Mesenchymal stem cell (in vitro differentiated cells and primary cell): ENCODE results near the gene CCDC14. TPM values are rescaled to one million over a fixed set of nuclear protein-coding genes. Genes with fewer than 3 reads are reported as not detected.
"Not testable (repeated sequence)": the region's sequence is repeated elsewhere in the genome, so short reads cannot be mapped to it uniquely, and the experiment has no call there.

ENCODE experiments used
- DNase-seq: peaks from one replicate; pipeline ENCODE4 v3.0.0-alpha.2; 2013
- H2AFZ ChIP-seq: one replicate; pipeline ENCODE4 v1.6.1; 2013; ENCODE audit warnings: low read depth, mild to moderate bottlenecking, control low read depth, inconsistent platforms, low read length, moderate library complexity
- H2AK5ac ChIP-seq: 2 replicates; pipeline ENCODE4 v1.6.1; 2013; ENCODE audit warnings: low read length, moderate library complexity, mild to moderate bottlenecking, inconsistent platforms; ENCODE audit not compliant: severe bottlenecking
- H2BK120ac ChIP-seq: one replicate; pipeline ENCODE4 v1.6.1; 2013; ENCODE audit warnings: low read depth, mild to moderate bottlenecking, inconsistent platforms, low read length, moderate library complexity
- H2BK12ac ChIP-seq, 2 experiments: one replicate each; pipeline ENCODE4 v1.6.1; 2013; ENCODE audit warnings: inconsistent platforms in 2 of 2, low read length in 2 of 2, mild to moderate bottlenecking in 2 of 2, moderate library complexity in 2 of 2, control low read depth in 1 of 2
- H2BK15ac ChIP-seq: one replicate; pipeline ENCODE4 v1.6.1; 2013; ENCODE audit warnings: mild to moderate bottlenecking, low read depth, inconsistent platforms; ENCODE audit not compliant: poor library complexity, severe bottlenecking
- H2BK5ac ChIP-seq: 2 replicates; pipeline ENCODE4 v1.6.1; 2013; ENCODE audit warnings: low read depth, mild to moderate bottlenecking, low read length, control low read depth, inconsistent platforms; ENCODE audit not compliant: poor library complexity, severe bottlenecking
- H3K14ac ChIP-seq, 2 experiments: one replicate each; pipeline ENCODE4 v1.6.1; 2013; ENCODE audit warnings: inconsistent platforms in 2 of 2, low read length in 2 of 2, control low read depth in 1 of 2, mild to moderate bottlenecking in 1 of 2, moderate library complexity in 1 of 2
- H3K18ac ChIP-seq, 2 experiments: one replicate each; pipeline ENCODE4 v1.6.1; 2013; ENCODE audit warnings: inconsistent platforms in 2 of 2, low read length in 2 of 2, control low read depth in 1 of 2, low read depth in 1 of 2, mild to moderate bottlenecking in 1 of 2
- H3K23ac ChIP-seq, 2 experiments: one replicate each; pipeline ENCODE4 v1.6.1; 2013; ENCODE audit warnings: inconsistent platforms in 2 of 2, low read length in 2 of 2, mild to moderate bottlenecking in 2 of 2, moderate library complexity in 2 of 2, control low read depth in 1 of 2
- H3K27ac ChIP-seq: 2 replicates; pipeline ENCODE4 v1.5.1; 2013; ENCODE audit warnings: mild to moderate bottlenecking, moderate library complexity, low read length, control low read depth, inconsistent platforms; ENCODE audit not compliant: poor library complexity, severe bottlenecking
- H3K27me3 ChIP-seq, 2 experiments: 2 replicates each; pipeline versions ENCODE4 v1.6.1 to v1.7.0; 2013; ENCODE audit warnings: low read length in 2 of 2, mild to moderate bottlenecking in 2 of 2, moderate library complexity in 2 of 2, control low read depth in 1 of 2, inconsistent platforms in 1 of 2; ENCODE audit not compliant: control insufficient read depth in 1 of 2, insufficient read depth in 1 of 2
- H3K36me3 ChIP-seq, 2 experiments: 2 replicates each; pipeline versions ENCODE4 v1.6.1 to v1.7.0; 2013; ENCODE audit warnings: low read length in 2 of 2, control low read depth in 1 of 2, inconsistent platforms in 1 of 2, low read depth in 1 of 2, mild to moderate bottlenecking in 1 of 2; ENCODE audit not compliant: insufficient read depth in 2 of 2, control insufficient read depth in 1 of 2
- H3K4ac ChIP-seq, 2 experiments: one replicate each; pipeline ENCODE4 v1.6.1; 2013; ENCODE audit warnings: inconsistent platforms in 2 of 2, low read length in 2 of 2, mild to moderate bottlenecking in 2 of 2, moderate library complexity in 2 of 2, control low read depth in 1 of 2, low read depth in 1 of 2
- H3K4me1 ChIP-seq: 2 replicates; pipeline ENCODE4 v1.6.1; 2013; ENCODE audit warnings: low read depth, low read length, control low read depth; ENCODE audit not compliant: control insufficient read depth, insufficient read depth
- H3K4me2 ChIP-seq: 2 replicates; pipeline ENCODE4 v1.6.1; 2013; ENCODE audit warnings: low read length, mild to moderate bottlenecking, inconsistent platforms; ENCODE audit not compliant: poor library complexity, severe bottlenecking
- H3K4me3 ChIP-seq, 2 experiments: 2 replicates each; pipeline versions ENCODE4 v1.5.1 to v1.7.0; 2013; ENCODE audit warnings: low read length in 2 of 2, mild to moderate bottlenecking in 2 of 2, control low read depth in 1 of 2, low read depth in 1 of 2; ENCODE audit not compliant: insufficient read depth in 1 of 2
- H3K79me1 ChIP-seq: replicated peaks from 2 replicates; pipeline ENCODE4 v1.6.1; 2013; ENCODE audit warnings: mild to moderate bottlenecking, control low read depth, low read length, inconsistent platforms; ENCODE audit not compliant: poor library complexity, severe bottlenecking
- H3K9ac ChIP-seq: 2 replicates; pipeline ENCODE4 v1.7.0; 2013; ENCODE audit warnings: mild to moderate bottlenecking, low read length, moderate library complexity
- H3K9me3 ChIP-seq: 2 replicates; pipeline ENCODE4 v1.7.0; 2013; ENCODE audit warnings: mild to moderate bottlenecking, low read length; ENCODE audit not compliant: control insufficient read depth
- H4K8ac ChIP-seq: one replicate; pipeline ENCODE4 v1.6.1; 2013; ENCODE audit warnings: inconsistent platforms, mild to moderate bottlenecking, low read length, moderate library complexity
- H4K91ac ChIP-seq: one replicate; pipeline ENCODE4 v1.6.1; 2013; ENCODE audit warnings: mild to moderate bottlenecking, low read length, inconsistent platforms
- WGBS: methylation state at CpG from one replicate; pipeline ENCODE4 v1.1.7; 2013; ENCODE audit warnings: mixed read lengths; 5-methylcytosine and 5-hydroxymethylcytosine counted together
- polyA plus RNA-seq, 2 experiments: library from polyadenylated mRNA; stranded (reverse); fragments of 200-250 nt; gene quantifications; one replicate each; pipeline ENCODE4 v1.2.3, GENCODE V29; 2013

CCDC14 gene
- 27.9 TPM for polyA plus RNA-seq (2013, experiment 1 of 2)
- 27.6 TPM for polyA plus RNA-seq (2013, experiment 2 of 2)

DNA sequence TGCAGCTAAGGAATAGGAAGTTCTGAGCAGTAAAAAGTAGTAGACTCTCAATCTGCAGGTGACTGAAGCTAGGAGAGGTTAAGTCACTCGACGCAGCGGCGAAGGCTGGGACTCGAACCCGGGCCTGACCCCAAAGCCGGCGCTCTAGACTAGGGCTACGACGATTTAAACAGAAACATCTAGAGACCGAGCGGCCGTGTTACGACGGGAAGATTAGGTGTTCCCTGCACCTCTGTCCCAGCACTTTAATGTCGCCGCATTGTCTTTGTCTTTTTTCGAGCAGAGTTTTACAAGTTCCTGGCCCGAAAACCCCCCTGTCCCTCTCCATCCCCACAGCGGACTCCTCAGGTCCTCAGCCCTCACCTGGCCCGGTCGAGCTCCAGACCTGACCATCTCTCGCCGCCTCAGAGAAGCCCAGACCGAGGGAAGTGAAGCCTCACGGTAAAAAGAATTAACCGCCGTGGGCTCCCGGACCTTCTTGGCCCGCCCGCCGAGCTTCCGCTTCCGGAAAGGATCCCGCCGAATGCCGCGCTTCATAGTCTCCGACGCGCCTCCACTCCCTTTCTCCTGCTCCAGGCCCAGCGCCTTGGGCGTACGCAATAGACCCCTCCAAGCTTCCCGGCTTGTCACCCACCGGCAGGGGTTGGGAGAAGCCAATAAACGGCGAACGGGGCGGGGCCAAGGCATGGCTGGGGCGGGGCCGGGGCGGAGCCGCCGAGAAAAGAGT lies at the start of gene CCDC14:
Gene CCDC14, minus strand, starts transcription at position 449 of the 727 bp plus-strand sequence. Its CDS starts 56 bp downstream, at position 393.
- peaks cover 2% of the 10 kb centered on the region for H3K4me1 ChIP-seq
- peak within 1 kb of the TSS; percentile 86 for H2BK5ac ChIP-seq
- H3K27ac ChIP-seq = peak within 1 kb of the TSS; percentile 95
- H4K91ac ChIP-seq = peak within 1 kb of the TSS; percentile 97
- H2BK120ac ChIP-seq = peak within 1 kb of the TSS; percentile 8
- peak within 1 kb of the TSS; percentile 98 for H4K8ac ChIP-seq
- H3K23ac ChIP-seq = no peak within 1 kb of the TSS
- peak within 1 kb of the TSS; percentile 84 to 98 for H3K4me3 ChIP-seq
- H3K9me3 ChIP-seq = no peaks in the 10 kb centered on the region
- peak within 1 kb of the TSS; percentile 83 for H2BK15ac ChIP-seq
- H2AFZ ChIP-seq = peak within 1 kb of the TSS; percentile 54
- peaks cover 0 to 4% of the 10 kb centered on the region in 2 experiments for H3K27me3 ChIP-seq
- no peak within 1 kb of the TSS for H2BK12ac ChIP-seq
- under 1% methylated on average over 55 of the region's 55 CpGs for WGBS
- H3K9ac ChIP-seq = peak within 1 kb of the TSS; percentile 99
- no peaks in the 10 kb centered on the region for H3K79me1 ChIP-seq
- peak within 1 kb of the TSS; percentile 93 for H3K4me2 ChIP-seq
- peak within 1 kb of the TSS; percentile 13 to 87 for H3K18ac ChIP-seq
- peak; percentile 98 for DNase-seq
- H3K36me3 ChIP-seq = peaks cover 0 to 3% of the 10 kb centered on the region in 2 experiments
- peak within 1 kb of the TSS; percentile 22 to 64 for H3K4ac ChIP-seq
- H2AK5ac ChIP-seq = no peak within 1 kb of the TSS
- no peak within 1 kb of the TSS for H3K14ac ChIP-seq

GRCh38 chr3:124008321-124008720 lies 47.3 kb upstream of the CCDC14 start:
- not testable (repeated sequence) for H3K27ac ChIP-seq, H3K36me3 ChIP-seq, H2AK5ac ChIP-seq, H3K4ac ChIP-seq, H3K9me3 ChIP-seq, H2BK15ac ChIP-seq, DNase-seq, H3K4me2 ChIP-seq, H3K4me3 ChIP-seq, H3K79me1 ChIP-seq, H3K18ac ChIP-seq, H3K14ac ChIP-seq, H2BK12ac ChIP-seq, H2BK120ac ChIP-seq, H4K91ac ChIP-seq, H2BK5ac ChIP-seq, H4K8ac ChIP-seq, H3K23ac ChIP-seq, H3K9ac ChIP-seq, H3K4me1 ChIP-seq, H2AFZ ChIP-seq
- H3K27me3 ChIP-seq = peaks cover 13 to 27% of the 10 kb centered on the region in 2 experiments
- WGBS = no CpG with 5 or more reads among the region's 1 CpG

DNA sequence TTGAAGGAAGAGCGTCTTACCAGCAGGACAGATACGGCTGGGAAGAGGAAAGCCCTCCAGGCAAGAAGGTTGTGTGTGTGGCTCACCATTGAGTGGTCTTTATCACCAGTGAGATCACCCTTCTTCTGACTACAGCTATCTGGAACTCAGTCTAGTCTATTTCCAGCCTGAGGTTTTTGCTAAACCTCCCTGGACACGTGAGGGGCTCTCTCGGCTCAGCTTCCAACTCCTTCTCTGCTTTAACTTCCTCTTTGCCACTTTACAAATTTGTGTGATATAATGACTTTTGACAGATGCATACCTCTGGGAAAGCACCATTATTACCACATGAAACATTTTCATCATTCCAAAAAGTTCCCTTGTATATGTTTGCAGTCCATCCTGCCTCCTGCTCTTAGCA lies 46.2 kb upstream of the CCDC14 start:
- no peak overlapping the region for H2BK120ac ChIP-seq
- no peak overlapping the region for H3K4me2 ChIP-seq
- H3K14ac ChIP-seq = no peak overlapping the region
- H3K9ac ChIP-seq = no peak overlapping the region
- no peaks in the 10 kb centered on the region for H3K4me1 ChIP-seq
- no peak overlapping the region for H3K18ac ChIP-seq
- H2BK5ac ChIP-seq = no peak overlapping the region
- no peak overlapping the region for H2BK15ac ChIP-seq
- no peak overlapping the region for H2BK12ac ChIP-seq
- no peak overlapping the region for H3K4me3 ChIP-seq
- no peak overlapping the region for H3K4ac ChIP-seq
- no peak overlapping the region for H3K23ac ChIP-seq
- H3K27ac ChIP-seq = no peak overlapping the region
- WGBS = 73% methylated on average over 4 of the region's 4 CpGs
- no peak overlapping the region for H4K8ac ChIP-seq
- H3K9me3 ChIP-seq = no peaks in the 10 kb centered on the region
- H2AK5ac ChIP-seq = no peak overlapping the region
- no peak overlapping the region for H4K91ac ChIP-seq
- DNase-seq = no peak
- H3K27me3 ChIP-seq = peaks cover 13 to 27% of the 10 kb centered on the region in 2 experiments
- no peaks in the 10 kb centered on the region for H3K36me3 ChIP-seq
- no peaks in the 10 kb centered on the region for H3K79me1 ChIP-seq
- no peak overlapping the region for H2AFZ ChIP-seq

GRCh38 chr3:124002405-124003079 lies 41.5 kb upstream of the CCDC14 start:
- not testable (repeated sequence) for DNase-seq, H3K4me3 ChIP-seq

More at GRCh38 chr3:124002405-124003079, 41.5 kb upstream of the CCDC14 start:
- H4K91ac ChIP-seq, H2BK12ac ChIP-seq, H2AFZ ChIP-seq, H2AK5ac ChIP-seq, H3K23ac ChIP-seq, H2BK5ac ChIP-seq, H2BK120ac ChIP-seq, H3K79me1 ChIP-seq, H3K9me3 ChIP-seq, H4K8ac ChIP-seq, H3K4me2 ChIP-seq, H3K9ac ChIP-seq, H2BK15ac ChIP-seq, H3K36me3 ChIP-seq, H3K14ac ChIP-seq, H3K18ac ChIP-seq, H3K4ac ChIP-seq, H3K4me1 ChIP-seq, H3K27ac ChIP-seq: not testable (repeated sequence)
- no CpG with 5 or more reads among the region's 2 CpGs for WGBS
- H3K27me3 ChIP-seq = peaks cover 45 to 64% of the 10 kb centered on the region in 2 experiments
